GM12801 (cell line): ENCODE data around the gene CACNA1C.

Source experiments
- TF ChIP-seq, protein P1 (sequence below): IDR thresholded peaks from one replicate; pipeline ENCODE4 v1.5.1; 2011; ENCODE audit warnings: control low read depth; ENCODE audit not compliant: insufficient read length; ENCODE audit errors: extremely low read depth

The CACNA1C gene

DNA sequence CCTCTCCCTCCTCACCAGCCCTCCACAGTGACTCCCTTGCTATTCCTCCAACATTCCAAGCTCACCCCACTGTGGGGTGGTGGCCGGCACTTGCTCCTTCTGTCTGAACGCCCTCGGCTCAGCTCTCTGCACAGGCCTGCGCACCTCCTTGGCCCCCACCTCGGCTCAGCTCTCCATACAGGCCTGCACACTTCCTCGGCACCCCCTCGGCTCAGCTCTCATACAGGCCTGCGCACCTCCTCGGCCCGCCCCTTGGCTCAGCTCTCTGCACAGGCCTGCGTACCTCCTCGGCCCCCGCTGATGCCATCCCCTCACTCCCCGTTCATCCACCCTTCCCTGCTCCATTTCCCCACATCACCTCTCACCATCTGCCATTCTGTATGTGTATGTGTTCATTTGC lies 409.3 kb downstream of the CACNA1C start:
- TF ChIP-seq, protein P1, sequence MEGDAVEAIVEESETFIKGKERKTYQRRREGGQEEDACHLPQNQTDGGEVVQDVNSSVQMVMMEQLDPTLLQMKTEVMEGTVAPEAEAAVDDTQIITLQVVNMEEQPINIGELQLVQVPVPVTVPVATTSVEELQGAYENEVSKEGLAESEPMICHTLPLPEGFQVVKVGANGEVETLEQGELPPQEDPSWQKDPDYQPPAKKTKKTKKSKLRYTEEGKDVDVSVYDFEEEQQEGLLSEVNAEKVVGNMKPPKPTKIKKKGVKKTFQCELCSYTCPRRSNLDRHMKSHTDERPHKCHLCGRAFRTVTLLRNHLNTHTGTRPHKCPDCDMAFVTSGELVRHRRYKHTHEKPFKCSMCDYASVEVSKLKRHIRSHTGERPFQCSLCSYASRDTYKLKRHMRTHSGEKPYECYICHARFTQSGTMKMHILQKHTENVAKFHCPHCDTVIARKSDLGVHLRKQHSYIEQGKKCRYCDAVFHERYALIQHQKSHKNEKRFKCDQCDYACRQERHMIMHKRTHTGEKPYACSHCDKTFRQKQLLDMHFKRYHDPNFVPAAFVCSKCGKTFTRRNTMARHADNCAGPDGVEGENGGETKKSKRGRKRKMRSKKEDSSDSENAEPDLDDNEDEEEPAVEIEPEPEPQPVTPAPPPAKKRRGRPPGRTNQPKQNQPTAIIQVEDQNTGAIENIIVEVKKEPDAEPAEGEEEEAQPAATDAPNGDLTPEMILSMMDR = no peak

DNA sequence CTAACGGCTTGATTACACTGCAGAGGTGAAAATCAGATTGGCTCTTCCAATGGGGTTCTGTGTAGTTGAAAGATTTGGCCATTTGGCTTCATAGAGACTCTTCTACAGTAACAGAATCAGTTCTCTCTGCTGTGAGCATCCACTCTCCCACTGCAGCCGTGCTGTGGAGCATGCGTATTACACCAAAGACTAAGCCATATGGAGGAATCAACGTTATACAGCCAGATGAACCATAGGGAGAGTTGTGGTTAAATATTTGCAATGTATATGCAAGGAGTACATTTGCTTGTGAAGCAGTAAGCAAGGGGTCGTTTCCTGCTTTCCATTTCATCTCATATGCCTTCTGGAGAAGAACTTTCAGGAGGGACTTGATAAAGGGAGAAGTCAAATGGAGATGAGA lies 410.9 kb downstream of the CACNA1C start:
- TF ChIP-seq, protein P1 = no peak

DNA sequence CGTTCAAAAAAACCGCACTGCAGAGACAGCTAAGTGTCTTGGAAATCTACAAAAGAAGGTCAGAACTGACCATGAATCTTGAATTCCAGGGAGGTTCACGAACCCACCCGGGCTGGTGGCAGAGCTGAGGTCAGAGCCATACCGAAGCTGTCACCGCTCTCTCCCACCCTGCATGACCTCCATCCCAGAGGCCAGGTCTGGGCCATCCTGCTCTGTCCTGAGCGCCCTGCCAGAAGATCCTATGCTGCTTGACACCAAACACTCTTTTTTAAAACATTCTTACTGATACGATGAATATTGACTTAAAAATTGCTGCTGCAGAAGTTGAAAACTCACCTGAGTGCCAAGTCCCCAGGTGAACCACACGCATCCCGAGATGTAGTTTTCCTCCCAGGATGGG lies 412.9 kb downstream of the CACNA1C start:
- TF ChIP-seq, protein P1 = no peak

DNA sequence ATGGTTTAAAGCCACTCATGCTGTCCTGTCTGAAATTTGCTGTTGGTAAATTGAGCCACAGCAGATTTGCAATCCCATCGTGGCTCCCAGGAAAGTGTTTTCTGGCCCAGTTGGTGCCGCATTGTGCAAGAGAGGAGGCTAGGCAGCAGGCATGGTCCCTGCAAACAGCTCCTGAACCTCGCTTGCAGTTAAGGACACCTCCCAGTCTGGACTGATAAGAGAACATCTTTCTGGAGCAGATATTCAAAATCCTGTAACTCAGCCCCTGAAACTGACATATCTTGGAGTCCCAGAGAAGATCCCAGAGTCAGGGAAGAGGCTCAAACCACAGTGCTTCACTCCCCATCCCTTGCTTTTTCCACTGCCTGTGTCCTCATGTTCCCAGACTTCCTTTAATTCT lies 413.4 kb downstream of the CACNA1C start:
- TF ChIP-seq, protein P1 = no peak

DNA sequence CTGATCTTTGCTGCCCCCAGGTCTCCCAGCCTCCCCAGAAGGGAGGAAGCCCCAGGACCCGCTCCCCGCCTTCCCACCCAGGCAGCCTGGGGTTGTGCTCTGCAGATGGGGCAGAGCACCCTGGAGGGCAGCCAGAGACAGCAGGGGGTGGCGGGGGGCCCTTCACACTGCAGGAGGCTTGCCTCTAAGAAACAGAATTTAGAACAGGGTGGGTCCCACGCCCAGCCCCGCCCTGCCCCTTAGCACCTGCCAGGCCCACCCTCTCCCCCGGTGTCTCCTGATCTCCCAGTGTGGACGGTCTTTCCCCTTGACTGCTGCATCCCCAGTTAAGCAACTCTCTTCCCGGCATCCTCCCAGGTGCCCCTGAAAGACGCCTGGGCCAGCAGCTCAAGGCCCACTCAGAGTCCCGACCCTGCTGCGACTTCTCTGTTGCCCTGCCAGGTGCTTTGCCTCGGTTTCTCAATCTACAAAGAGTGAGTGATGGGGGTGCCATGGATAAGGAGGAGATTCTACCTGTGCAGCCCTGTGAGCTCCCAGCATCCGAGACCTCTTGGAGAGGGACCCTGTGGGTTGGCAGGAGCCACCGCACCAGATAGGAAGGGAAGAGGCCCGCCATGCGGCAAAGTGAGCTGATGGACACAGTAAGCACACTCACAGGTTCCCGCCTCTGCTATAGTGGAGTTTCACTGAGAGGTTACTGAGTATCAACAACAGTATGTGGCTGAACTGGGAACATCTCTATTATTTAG lies 414.8 kb downstream of the CACNA1C start:
- TF ChIP-seq, protein P1 = no peak

DNA sequence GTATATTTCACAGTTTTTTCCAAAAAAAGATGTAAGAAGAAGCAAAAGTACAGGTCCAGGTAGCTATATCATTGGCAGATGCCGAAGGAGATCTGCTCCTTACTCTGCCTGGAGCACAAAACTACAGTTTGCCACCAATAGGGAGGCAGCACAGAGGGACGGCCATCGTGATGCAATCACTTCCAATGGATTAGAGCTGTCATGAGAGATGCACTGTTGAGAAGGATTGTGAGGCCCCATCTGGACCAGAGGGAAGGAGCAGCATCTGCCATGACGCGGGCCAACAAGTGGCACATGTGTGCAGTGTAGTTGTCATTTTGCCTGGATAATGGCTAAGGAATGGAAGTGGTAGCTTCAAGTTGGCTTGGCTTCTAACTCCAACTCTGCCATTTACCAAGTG lies 423.2 kb downstream of the CACNA1C start:
- TF ChIP-seq, protein P1 = no peak

DNA sequence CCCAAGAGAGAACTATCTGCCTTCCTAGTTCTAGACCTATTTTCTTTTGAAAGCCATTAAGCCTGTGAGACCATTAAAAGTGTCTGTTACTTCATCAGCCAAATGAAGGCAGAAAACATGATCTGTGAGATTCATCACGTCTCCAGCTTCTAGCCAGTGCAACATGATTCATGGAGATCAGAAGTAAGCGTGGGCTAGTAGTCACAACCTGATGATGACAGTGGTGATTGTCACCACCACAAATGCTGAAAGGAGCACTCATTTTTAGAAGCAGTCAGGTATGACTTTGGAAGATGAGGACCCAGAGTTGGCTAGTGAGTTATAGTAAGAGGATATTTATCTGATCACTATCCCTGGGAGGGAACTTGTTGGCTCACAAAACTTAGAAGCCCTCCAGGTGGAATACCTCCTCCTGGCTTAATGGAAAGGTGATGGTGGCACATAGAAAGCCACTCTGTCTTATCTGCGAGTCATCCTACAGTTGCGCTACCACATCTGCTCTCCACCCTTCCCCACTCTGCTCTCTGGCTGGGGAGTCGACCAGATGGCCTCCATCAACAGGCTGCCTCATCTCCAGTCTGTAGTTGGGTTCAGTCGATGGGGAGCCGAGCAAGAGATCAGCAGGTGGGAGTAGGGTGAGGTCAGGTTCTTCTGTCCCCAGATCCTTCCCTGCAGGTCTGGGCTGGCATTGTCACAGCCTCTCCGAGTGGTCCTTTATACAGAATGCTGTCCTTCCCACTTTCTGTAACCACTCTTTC lies 424.4 kb downstream of the CACNA1C start:
- TF ChIP-seq, protein P1 = no peak
